HG03378 (cell line): Measurements from ENCODE around the gene PALM2AKAP2.
"Not testable (repeated sequence)": the region's sequence is repeated elsewhere in the genome, so short reads cannot be mapped to it uniquely, and the experiment has no call there.

Experiments
- ATAC-seq: cut with Tn5 transposase; IDR thresholded peaks from one replicate; pipeline ENCODE4 v1.9.1; 2021; ENCODE audit warnings: mild to moderate bottlenecking, moderate library complexity; ENCODE audit not compliant: unreplicated experiment

The PALM2AKAP2 gene

DNA sequence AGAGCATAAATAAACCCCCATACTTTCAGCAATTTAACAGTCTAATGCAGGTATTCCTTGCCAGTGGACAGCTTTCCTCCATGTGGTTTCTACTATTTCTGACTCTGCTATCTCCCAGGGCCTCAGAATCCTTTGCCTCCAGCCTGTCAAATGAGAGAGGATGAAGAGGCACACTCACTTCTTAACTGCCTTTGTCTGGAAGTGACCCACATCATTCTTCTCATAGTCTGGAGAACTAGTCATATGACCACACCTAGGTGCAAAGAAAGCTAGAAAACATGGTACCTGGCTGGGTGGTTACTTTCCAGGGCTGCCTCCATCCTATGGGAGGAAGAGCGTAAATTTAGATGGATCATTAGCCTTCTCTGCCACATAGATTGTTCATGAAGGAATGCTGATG is 22.5 kb downstream of the PALM2AKAP2 start:
- no peak for ATAC-seq

- no peak for ATAC-seq
These were observed 25.1 kb downstream of the PALM2AKAP2 start for GRCh38 chr9:109805050-109805449.

GRCh38 chr9:109806506-109807115 is 26.6 kb downstream of the PALM2AKAP2 start:
- ATAC-seq, result no peak

- ATAC-seq, result no peak
These were observed 31.9 kb downstream of the PALM2AKAP2 start for GRCh38 chr9:109811876-109812275.

GRCh38 chr9:109812331-109812730 is 32.3 kb downstream of the PALM2AKAP2 start:
- ATAC-seq, result no peak

DNA sequence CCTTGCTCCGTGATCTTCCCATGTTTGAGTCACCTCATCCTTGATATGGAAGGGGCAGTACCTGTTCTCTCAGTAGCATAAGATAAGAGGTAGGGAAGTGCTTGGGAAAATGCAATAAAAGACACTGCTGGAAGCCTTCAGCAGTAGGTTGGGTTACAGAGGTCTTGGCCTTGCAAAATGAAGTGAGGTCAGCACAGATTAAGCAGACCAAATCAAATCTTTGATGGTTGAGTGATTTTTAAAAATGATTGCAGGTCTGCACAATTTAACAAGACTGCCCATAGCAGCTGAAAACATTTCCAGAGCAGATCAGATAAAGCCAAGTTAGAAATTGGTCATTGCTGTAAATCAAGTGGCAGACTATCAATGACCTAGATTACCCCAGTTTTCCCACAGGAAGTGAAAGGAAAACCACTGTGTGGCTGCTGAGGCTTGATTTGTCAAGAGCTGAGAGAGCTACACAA is 32.9 kb downstream of the PALM2AKAP2 start:
- no peak for ATAC-seq

GRCh38 chr9:109813303-109813702 is 33.3 kb downstream of the PALM2AKAP2 start:
- ATAC-seq, result no peak

DNA sequence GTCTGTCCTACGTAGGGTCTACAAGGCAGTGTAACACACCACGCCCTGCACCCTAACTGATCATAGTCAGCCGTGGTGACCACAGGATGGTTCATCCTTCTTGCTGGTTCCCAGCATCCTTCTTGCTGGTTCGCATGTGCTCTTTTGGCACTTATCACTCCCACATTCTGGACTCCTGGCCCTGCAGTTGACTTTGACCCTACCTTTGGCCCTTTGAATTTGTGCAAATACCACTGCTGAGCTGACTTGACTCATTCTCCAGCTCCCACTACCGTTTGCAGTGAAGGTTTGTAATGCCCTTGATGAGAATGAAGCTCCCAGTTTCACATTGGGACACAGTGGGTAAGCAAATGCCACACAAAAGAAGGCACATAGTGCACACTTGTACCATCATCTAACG is 33.8 kb downstream of the PALM2AKAP2 start:
- ATAC-seq, result no peak

- no peak for ATAC-seq
These were observed 35.5 kb downstream of the PALM2AKAP2 start for GRCh38 chr9:109815366-109815947.

DNA sequence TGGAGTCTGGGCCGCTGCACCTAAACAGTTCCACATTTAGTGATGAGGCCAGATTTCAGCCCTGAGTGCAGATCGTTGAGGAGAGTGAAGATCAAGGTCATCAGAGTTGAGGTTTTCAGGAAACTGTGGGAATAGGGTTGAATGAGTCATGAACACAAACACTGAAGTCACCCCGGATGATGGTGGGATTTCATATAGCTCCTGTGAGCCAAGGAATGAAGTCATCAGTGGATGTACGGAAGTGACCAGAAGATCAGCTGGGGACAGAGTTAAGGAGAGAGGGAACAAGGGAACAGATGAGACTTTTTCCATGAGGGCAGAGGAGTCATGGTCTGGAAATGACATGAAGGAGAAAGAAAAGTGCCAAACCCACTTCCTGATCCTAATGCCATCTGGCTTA is 36.5 kb downstream of the PALM2AKAP2 start:
- ATAC-seq, result no peak

DNA sequence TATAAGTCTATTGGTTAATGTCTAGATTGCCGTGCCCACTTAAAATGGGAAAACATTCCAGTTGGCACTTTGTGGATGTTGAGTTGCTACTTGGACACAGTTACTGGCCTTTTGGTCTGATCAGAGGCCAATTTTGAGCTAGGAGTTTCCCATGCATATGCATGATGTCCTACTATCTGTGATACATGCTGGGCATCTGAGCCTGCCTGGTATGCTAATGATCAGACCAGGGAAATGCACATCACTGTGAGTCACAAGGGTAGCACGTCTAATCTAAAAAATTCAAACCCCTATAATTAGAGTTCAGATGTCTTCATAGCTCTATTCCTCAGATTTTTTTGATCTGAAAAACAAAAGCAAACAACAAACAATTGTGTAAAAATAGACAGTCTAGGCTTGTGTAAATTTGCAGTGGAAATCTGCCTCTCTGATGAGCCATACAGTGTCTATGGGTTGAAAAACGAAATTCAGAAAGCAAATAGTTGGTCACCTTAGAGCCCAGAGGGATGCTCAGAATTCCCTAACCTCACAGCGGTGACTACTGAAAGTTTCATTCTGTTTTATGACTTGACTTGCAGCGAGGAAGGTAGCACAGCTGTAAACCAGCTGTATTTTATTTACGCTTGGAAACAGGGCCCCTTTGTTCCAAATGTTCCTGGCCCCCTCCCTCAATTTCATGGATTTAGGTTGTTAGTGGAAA is 37.3 kb downstream of the PALM2AKAP2 start:
- no peak for ATAC-seq

DNA sequence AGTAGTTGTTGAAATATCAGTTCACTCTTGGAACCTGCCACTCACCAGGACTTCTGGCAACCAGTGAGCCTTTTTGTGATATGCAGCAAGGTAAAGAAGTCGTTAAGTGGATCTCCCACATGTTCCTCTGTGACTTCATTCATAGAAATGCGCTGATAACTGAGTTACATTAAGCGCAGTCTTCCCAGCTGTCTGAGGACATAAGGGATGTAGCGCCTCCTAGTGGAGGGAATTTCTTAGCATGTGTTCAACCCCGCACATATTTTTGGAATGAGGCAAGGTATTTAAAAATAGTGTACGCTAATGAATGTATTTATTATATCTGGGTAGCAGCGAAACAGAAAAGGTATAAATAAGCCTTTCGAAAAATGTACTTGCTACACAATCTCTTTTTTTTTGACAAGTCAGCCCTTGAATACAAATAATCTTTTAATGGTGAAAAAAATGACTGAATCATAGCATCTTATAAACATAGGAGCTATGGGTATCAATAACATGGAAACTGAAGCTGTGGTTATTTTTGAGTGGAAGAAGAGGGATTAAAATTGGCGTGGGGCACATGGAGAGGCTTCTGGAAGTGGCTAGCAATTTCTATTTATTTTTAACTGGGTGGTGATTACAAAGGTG is 38.0 kb downstream of the PALM2AKAP2 start:
- peak; percentile 84 for ATAC-seq

GRCh38 chr9:109821711-109822110 is 41.7 kb downstream of the PALM2AKAP2 start:
- no peak for ATAC-seq

DNA sequence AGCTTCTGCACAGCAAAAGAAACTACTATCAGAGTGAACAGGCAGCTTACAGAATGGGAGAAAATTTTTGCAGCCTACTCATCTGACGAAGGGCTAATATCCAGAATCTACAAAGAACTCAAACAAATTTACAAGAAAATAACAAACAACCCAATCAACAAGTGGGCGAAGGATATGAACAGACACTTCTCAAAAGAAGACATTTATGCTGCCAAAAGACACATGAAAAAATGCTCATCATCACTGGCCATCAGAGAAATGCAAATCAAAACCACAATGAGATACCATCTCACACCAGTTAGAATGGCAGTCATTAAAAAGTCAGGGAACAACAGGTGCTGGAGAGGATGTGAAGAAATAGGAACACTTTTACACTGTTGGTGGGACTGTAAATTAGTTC is 45.4 kb downstream of the PALM2AKAP2 start:
- not testable (repeated sequence) for ATAC-seq

- no peak for ATAC-seq
These were observed 46.6 kb downstream of the PALM2AKAP2 start for GRCh38 chr9:109826559-109826958.

DNA sequence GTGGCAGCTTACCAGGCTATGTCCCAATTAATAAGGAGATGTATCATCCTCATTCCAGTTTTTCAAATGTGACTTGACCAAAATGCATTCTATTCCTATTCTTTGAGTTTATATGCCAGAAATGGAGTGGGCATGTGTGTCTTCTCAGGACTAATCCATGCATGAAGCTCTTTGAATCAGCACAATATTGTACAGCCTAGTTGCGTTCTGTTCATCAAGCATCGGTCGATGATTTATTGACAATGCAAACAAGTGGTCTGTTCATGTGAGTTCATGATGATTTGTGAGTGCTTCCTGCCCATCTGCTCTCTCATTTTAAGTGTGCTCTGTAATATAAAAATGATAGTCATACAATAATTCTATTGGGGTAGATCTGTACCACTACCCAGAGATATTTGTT is 48.3 kb downstream of the PALM2AKAP2 start:
- no peak for ATAC-seq
